H9 (cell line): ENCODE data around the gene METTL3. TPM values are rescaled to one million over a fixed set of nuclear protein-coding genes. Genes with fewer than 3 reads are reported as not detected.
A peak's percentile ranks its signal among the peaks of the same experiment; 100 is the strongest.

Experiments
- DNase-seq: peaks from one replicate; pipeline ENCODE4 v3.0.0-alpha.2; 2017
- H2AFZ ChIP-seq: one replicate; pipeline ENCODE4 v1.6.1; 2013; ENCODE audit warnings: mild to moderate bottlenecking, low read length, control low read depth, moderate library complexity
- H2AK5ac ChIP-seq: 2 replicates; pipeline ENCODE4 v1.6.1; 2013; ENCODE audit warnings: low read length, control low read depth, mixed read lengths; ENCODE audit not compliant: insufficient read length
- H2BK120ac ChIP-seq: one replicate; pipeline ENCODE4 v1.6.1; 2013; ENCODE audit warnings: low read depth, mild to moderate bottlenecking, low read length, control low read depth, inconsistent platforms; ENCODE audit not compliant: poor library complexity, severe bottlenecking
- H2BK12ac ChIP-seq: 2 replicates; pipeline ENCODE4 v1.6.1; 2013; ENCODE audit warnings: low read length, control low read depth, mixed read lengths, low read depth; ENCODE audit not compliant: insufficient read length
- H2BK15ac ChIP-seq: 2 replicates; pipeline ENCODE4 v1.6.1; 2013; ENCODE audit warnings: low read depth, low read length, control low read depth
- H2BK20ac ChIP-seq: one replicate; pipeline ENCODE4 v1.6.1; 2013; ENCODE audit warnings: low read depth, mild to moderate bottlenecking, low read length, control low read depth, inconsistent platforms; ENCODE audit not compliant: poor library complexity, severe bottlenecking
- H2BK5ac ChIP-seq: 2 replicates; pipeline ENCODE4 v1.6.1; 2013; ENCODE audit warnings: low read length, control low read depth, mixed read lengths; ENCODE audit not compliant: insufficient read length
- H3K14ac ChIP-seq: 2 replicates; pipeline ENCODE4 v1.6.1; 2013; ENCODE audit warnings: low read length, control low read depth; ENCODE audit not compliant: insufficient read depth
- H3K18ac ChIP-seq: 2 replicates; pipeline ENCODE4 v1.6.1; 2013; ENCODE audit warnings: low read depth, mild to moderate bottlenecking, mixed read lengths, low read length, control low read depth; ENCODE audit not compliant: insufficient read length
- H3K23ac ChIP-seq: 2 replicates; pipeline ENCODE4 v1.6.1; 2013; ENCODE audit warnings: low read length, control low read depth, mixed read lengths, low read depth; ENCODE audit not compliant: insufficient read length
- H3K23me2 ChIP-seq: 2 replicates; pipeline ENCODE4 v1.6.1; 2013; ENCODE audit warnings: low read depth, mild to moderate bottlenecking, mixed read lengths, low read length, control low read depth; ENCODE audit not compliant: insufficient read length, poor library complexity, severe bottlenecking
- H3K27ac ChIP-seq: 2 replicates; pipeline ENCODE4 v1.5.1; 2013; ENCODE audit warnings: low read length, control low read depth, mixed read lengths, low read depth; ENCODE audit not compliant: insufficient read length
- H3K27me3 ChIP-seq: 2 replicates; pipeline ENCODE4 v1.6.1; 2013; ENCODE audit warnings: low read length, control low read depth, inconsistent platforms; ENCODE audit not compliant: insufficient read depth
- H3K4ac ChIP-seq: 2 replicates; pipeline ENCODE4 v1.6.1; 2013; ENCODE audit warnings: low read depth, mild to moderate bottlenecking, control low read depth, inconsistent platforms, low read length, moderate library complexity
- H3K4me1 ChIP-seq: 2 replicates; pipeline ENCODE4 v1.6.1; 2013; ENCODE audit warnings: low read length, control low read depth, inconsistent platforms; ENCODE audit not compliant: insufficient read depth
- H3K4me2 ChIP-seq: 2 replicates; pipeline ENCODE4 v1.6.1; 2013; ENCODE audit warnings: low read length, control low read depth, mixed read lengths; ENCODE audit not compliant: insufficient read length, insufficient read depth
- H3K56ac ChIP-seq: 2 replicates; pipeline ENCODE4 v1.6.1; 2013; ENCODE audit warnings: low read depth, mild to moderate bottlenecking, mixed read lengths, low read length, control low read depth; ENCODE audit not compliant: insufficient read length
- H3K79me1 ChIP-seq: 2 replicates; pipeline ENCODE4 v1.6.1; 2013; ENCODE audit warnings: low read depth, mild to moderate bottlenecking, moderate library complexity, low read length, control low read depth, inconsistent platforms; ENCODE audit not compliant: insufficient read depth, poor library complexity, severe bottlenecking
- H3K79me2 ChIP-seq: 2 replicates; pipeline ENCODE4 v1.6.1; 2013; ENCODE audit warnings: low read length, control low read depth, inconsistent platforms; ENCODE audit not compliant: insufficient read depth
- H3K9ac ChIP-seq: 2 replicates; pipeline ENCODE4 v1.6.1; 2013; ENCODE audit warnings: low read length, control low read depth, mixed read lengths; ENCODE audit not compliant: insufficient read length; ENCODE audit errors: extremely low read depth
- H3K9me3 ChIP-seq: one replicate; pipeline ENCODE4 v1.6.1; 2013; ENCODE audit warnings: low read depth, low read length, inconsistent platforms; ENCODE audit not compliant: control insufficient read depth
- H3T11ph ChIP-seq: one replicate; pipeline ENCODE4 v1.6.1; 2013; ENCODE audit warnings: mild to moderate bottlenecking, low read length, control low read depth, inconsistent platforms
- H4K20me1 ChIP-seq: one replicate; pipeline ENCODE4 v1.6.1; 2013; ENCODE audit not compliant: control insufficient read depth, insufficient read length, insufficient read depth
- H4K5ac ChIP-seq: 2 replicates; pipeline ENCODE4 v1.6.1; 2013; ENCODE audit warnings: low read depth, mild to moderate bottlenecking, mixed read lengths, low read length, control low read depth; ENCODE audit not compliant: insufficient read length
- H4K8ac ChIP-seq: replicated peaks from 2 replicates; pipeline ENCODE4 v1.6.1; 2013; ENCODE audit warnings: low read length, control low read depth, mixed read lengths, low read depth; ENCODE audit not compliant: insufficient read length
- H4K91ac ChIP-seq: 2 replicates; pipeline ENCODE4 v1.6.1; 2013; ENCODE audit warnings: low read depth, mild to moderate bottlenecking, moderate library complexity, mixed read lengths, low read length, control low read depth; ENCODE audit not compliant: insufficient read length
- H3K27ac Mint-ChIP-seq, 3 experiments: 2 replicates in 2 of 3; 3 replicates in 1 of 3; pipeline ENCODE4 v1.8.0; 2020 to 2021; ENCODE audit warnings: mixed read lengths in 3 of 3, mild to moderate bottlenecking in 1 of 3, moderate library complexity in 1 of 3
- H3K27me3 Mint-ChIP-seq: 2 replicates; pipeline ENCODE4 v1.8.0; 2021; ENCODE audit warnings: low read depth, mild to moderate bottlenecking, moderate library complexity, mixed read lengths
- H3K36me3 Mint-ChIP-seq, 3 experiments: 2 replicates in 2 of 3; 3 replicates in 1 of 3; pipeline ENCODE4 v1.8.0; 2020 to 2021; ENCODE audit warnings: low read depth in 3 of 3, mixed read lengths in 3 of 3; ENCODE audit not compliant: insufficient read depth in 1 of 3
- H3K4me1 Mint-ChIP-seq, 2 experiments: 2 replicates each; pipeline ENCODE4 v1.8.0; 2020; ENCODE audit warnings: mixed read lengths in 2 of 2
- H3K4me3 Mint-ChIP-seq, 2 experiments: 2 replicates in 1 of 2; 3 replicates in 1 of 2; pipeline ENCODE4 v1.8.0; 2020 to 2021; ENCODE audit warnings: mild to moderate bottlenecking in 2 of 2, mixed read lengths in 2 of 2, moderate library complexity in 1 of 2
- H3K9me3 Mint-ChIP-seq, 2 experiments: 2 replicates in 1 of 2; 3 replicates in 1 of 2; pipeline ENCODE4 v1.8.0; 2020; ENCODE audit warnings: mild to moderate bottlenecking in 2 of 2, mixed read lengths in 2 of 2, moderate library complexity in 1 of 2
- WGBS: extraction: QIAGEN DNeasy Blood & Tissue Kit; methylation state at CpG from one replicate; pipeline ENCODE4 v1.1.7; 2013; ENCODE audit warnings: missing lambda C conversion rate, low lambda C conversion rate, mixed read lengths; ENCODE audit not compliant: insufficient read length; ENCODE audit errors: extremely low coverage; 5-methylcytosine and 5-hydroxymethylcytosine counted together
- total RNA-seq: library from RNA; stranded (reverse); gene quantifications from 2 replicates; pipeline ENCODE4 v1.2.1, GENCODE V29; 2021
- TF ChIP-seq, protein P1 (sequence below): fragments of 200-600 bp; sonication (generic); conservative IDR thresholded peaks from 3 replicates; pipeline ENCODE4 v1.8.0; 2021; ENCODE audit warnings: antibody characterized with exemption, mild to moderate bottlenecking

The METTL3 gene
- total RNA-seq, 1 experiment from 2014 or later, result 84.1 TPM

DNA sequence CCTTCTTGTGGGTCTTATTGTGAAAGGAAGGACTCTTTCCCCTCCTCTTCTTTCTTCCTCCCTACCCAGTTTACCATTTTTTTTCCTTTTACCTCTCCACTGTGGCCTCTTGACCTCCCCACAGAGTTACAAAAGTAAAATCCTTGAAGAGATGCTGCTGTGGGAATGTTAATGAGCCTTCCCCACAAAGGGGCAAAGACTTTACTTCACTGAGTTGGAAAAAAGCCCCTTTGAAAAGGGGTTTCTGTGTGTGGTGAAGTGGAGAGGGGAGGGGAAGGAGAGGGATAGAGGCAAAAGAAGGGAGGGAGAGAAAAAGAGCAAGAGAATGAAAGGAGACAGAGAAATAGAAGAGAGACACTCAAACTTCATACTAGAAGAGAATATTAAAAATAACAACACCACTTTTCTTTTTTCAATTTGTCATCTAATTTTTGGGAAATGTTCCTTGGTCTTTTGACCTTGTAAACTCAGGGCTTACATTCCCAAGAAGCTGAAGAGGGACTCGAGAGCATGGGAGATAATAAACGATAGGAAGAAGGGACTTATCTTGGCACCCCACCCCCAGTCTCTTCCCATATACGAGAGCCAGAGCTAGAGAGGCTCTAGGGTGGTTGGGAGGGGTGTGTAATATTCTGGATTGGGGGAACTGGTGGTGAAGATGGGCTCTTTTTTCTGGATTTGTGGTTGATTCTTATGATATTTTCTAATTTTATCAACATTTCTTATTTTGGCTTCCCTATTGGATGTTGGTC lies 28.2 kb upstream of the METTL3 start:
- H2BK15ac ChIP-seq, result no peak overlapping the region
- H3K23ac ChIP-seq, result no peak overlapping the region
- no peak overlapping the region for H2BK5ac ChIP-seq
- H3K56ac ChIP-seq, result no peak overlapping the region
- DNase-seq, result no peak
- H4K20me1 ChIP-seq, result no peaks in the 10 kb centered on the region
- H4K8ac ChIP-seq, result no peak overlapping the region
- no peak overlapping the region for H2BK20ac ChIP-seq
- no peak overlapping the region for H2BK120ac ChIP-seq
- peak overlapping the region; percentile 9 to 73 for H3K4me3 Mint-ChIP-seq
- peaks cover 51 to 66% of the 10 kb centered on the region in 2 experiments for H3K4me1 Mint-ChIP-seq
- no peak overlapping the region for H2AK5ac ChIP-seq
- no peaks in the 10 kb centered on the region for H3K27me3 ChIP-seq
- H3K27ac ChIP-seq, result peak overlapping the region; percentile 21
- peaks cover 17% of the 10 kb centered on the region for H3K23me2 ChIP-seq
- H2AFZ ChIP-seq, result no peak overlapping the region
- no peak overlapping the region for H2BK12ac ChIP-seq
- peaks cover 0 to 8% (median 3%) of the 10 kb centered on the region in 3 experiments; a peak in 4 of 7 replicates for H3K36me3 Mint-ChIP-seq
- H3K27ac Mint-ChIP-seq, result peak overlapping the region; percentile 87 to 99 (median 98)
- H3K9ac ChIP-seq, result no peak overlapping the region
- peak overlapping the region; percentile 14 for H3K4me2 ChIP-seq
- no peak overlapping the region for H3K4ac ChIP-seq
- H3K9me3 ChIP-seq, result no peaks in the 10 kb centered on the region
- no peak overlapping the region for H4K91ac ChIP-seq
- no peak overlapping the region for H4K5ac ChIP-seq
- H3K79me1 ChIP-seq, result no peaks in the 10 kb centered on the region
- H3T11ph ChIP-seq, result peak overlapping the region; percentile 24
- H3K14ac ChIP-seq, result no peak overlapping the region
- no peak overlapping the region for H3K18ac ChIP-seq
- peaks cover 10% of the 10 kb centered on the region; the same call in 1 of the 2 replicates for H3K79me2 ChIP-seq
- no CpG with 5 or more reads among the region's 3 CpGs for WGBS
- H3K9me3 Mint-ChIP-seq, result peaks cover 0 to 3% of the 10 kb centered on the region in 2 experiments; a peak in 1 of 5 replicates
- peaks cover 4% of the 10 kb centered on the region; the same call in 1 of the 2 replicates for H3K4me1 ChIP-seq
- TF ChIP-seq, protein P1, sequence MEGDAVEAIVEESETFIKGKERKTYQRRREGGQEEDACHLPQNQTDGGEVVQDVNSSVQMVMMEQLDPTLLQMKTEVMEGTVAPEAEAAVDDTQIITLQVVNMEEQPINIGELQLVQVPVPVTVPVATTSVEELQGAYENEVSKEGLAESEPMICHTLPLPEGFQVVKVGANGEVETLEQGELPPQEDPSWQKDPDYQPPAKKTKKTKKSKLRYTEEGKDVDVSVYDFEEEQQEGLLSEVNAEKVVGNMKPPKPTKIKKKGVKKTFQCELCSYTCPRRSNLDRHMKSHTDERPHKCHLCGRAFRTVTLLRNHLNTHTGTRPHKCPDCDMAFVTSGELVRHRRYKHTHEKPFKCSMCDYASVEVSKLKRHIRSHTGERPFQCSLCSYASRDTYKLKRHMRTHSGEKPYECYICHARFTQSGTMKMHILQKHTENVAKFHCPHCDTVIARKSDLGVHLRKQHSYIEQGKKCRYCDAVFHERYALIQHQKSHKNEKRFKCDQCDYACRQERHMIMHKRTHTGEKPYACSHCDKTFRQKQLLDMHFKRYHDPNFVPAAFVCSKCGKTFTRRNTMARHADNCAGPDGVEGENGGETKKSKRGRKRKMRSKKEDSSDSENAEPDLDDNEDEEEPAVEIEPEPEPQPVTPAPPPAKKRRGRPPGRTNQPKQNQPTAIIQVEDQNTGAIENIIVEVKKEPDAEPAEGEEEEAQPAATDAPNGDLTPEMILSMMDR, result no peak
- H3K27me3 Mint-ChIP-seq, result no peaks in the 10 kb centered on the region
